Measurements from ENCODE around the gene VSTM2L.

The VSTM2L gene

GRCh38 chr20:37934634-37935375 is 31.9 kb downstream of the VSTM2L start:
- TF ChIP-seq CTCF (IDR thresholded peaks at IDR 0.05; ENCODE audit: poor library complexity, severe bottlenecking), result no peak
- Histone ChIP-seq H3K36me3 (ENCODE audit: low read depth) (no peaks in the 10 kb centered on the region), H3K4me3 (ENCODE audit: severe bottlenecking) (no peak overlapping the region), H3K27ac (ENCODE audit: poor library complexity, severe bottlenecking) (no peak overlapping the region), H3K4me1 (ENCODE audit: insufficient read depth, poor library complexity, severe bottlenecking) (no peaks in the 10 kb centered on the region), H3K9me3 (ENCODE audit: severe bottlenecking) (no peaks in the 10 kb centered on the region), H3K27me3 (ENCODE audit: insufficient read depth, poor library complexity, severe bottlenecking) (no peaks in the 10 kb centered on the region)
- no peak for DNase-seq (ENCODE audit: low spot score)
- ATAC-seq (ENCODE audit: low read depth), result no peak

- DNase-seq (ENCODE audit: low spot score) (no peak), ATAC-seq (ENCODE audit: low read depth) (no peak)
- Histone ChIP-seq H3K27me3 (ENCODE audit: insufficient read depth, poor library complexity, severe bottlenecking) (no peaks in the 10 kb centered on the region), H3K4me3 (ENCODE audit: severe bottlenecking) (no peak overlapping the region), H3K36me3 (ENCODE audit: low read depth) (no peaks in the 10 kb centered on the region), H3K27ac (ENCODE audit: poor library complexity, severe bottlenecking) (no peak overlapping the region), H3K9me3 (ENCODE audit: severe bottlenecking) (no peaks in the 10 kb centered on the region), H3K4me1 (ENCODE audit: insufficient read depth, poor library complexity, severe bottlenecking) (no peaks in the 10 kb centered on the region)
- no peak for TF ChIP-seq CTCF (IDR thresholded peaks at IDR 0.05; ENCODE audit: poor library complexity, severe bottlenecking)
Observed at GRCh38 chr20:37935435-37935834, 32.5 kb downstream of the VSTM2L start.

- DNase-seq (ENCODE audit: low spot score), result peak; percentile 73
- Histone ChIP-seq H3K4me3 (ENCODE audit: severe bottlenecking) (no peak overlapping the region), H3K27ac (ENCODE audit: poor library complexity, severe bottlenecking) (no peak overlapping the region), H3K36me3 (ENCODE audit: low read depth) (no peaks in the 10 kb centered on the region), H3K4me1 (ENCODE audit: insufficient read depth, poor library complexity, severe bottlenecking) (no peaks in the 10 kb centered on the region), H3K9me3 (ENCODE audit: severe bottlenecking) (no peaks in the 10 kb centered on the region), H3K27me3 (ENCODE audit: insufficient read depth, poor library complexity, severe bottlenecking) (no peaks in the 10 kb centered on the region)
- ATAC-seq (ENCODE audit: low read depth), result no peak
- no peak for TF ChIP-seq CTCF (IDR thresholded peaks at IDR 0.05; ENCODE audit: poor library complexity, severe bottlenecking)
Observed at GRCh38 chr20:37936041-37936440, 33.1 kb downstream of the VSTM2L start.

- no peak for TF ChIP-seq CTCF (IDR thresholded peaks at IDR 0.05; ENCODE audit: poor library complexity, severe bottlenecking)
- ATAC-seq (ENCODE audit: low read depth) (no peak), DNase-seq (ENCODE audit: low spot score) (peak; percentile 73)
- Histone ChIP-seq H3K36me3 (ENCODE audit: low read depth) (no peaks in the 10 kb centered on the region), H3K27me3 (ENCODE audit: insufficient read depth, poor library complexity, severe bottlenecking) (no peaks in the 10 kb centered on the region), H3K27ac (ENCODE audit: poor library complexity, severe bottlenecking) (no peak overlapping the region), H3K4me3 (ENCODE audit: severe bottlenecking) (no peak overlapping the region), H3K4me1 (ENCODE audit: insufficient read depth, poor library complexity, severe bottlenecking) (no peaks in the 10 kb centered on the region), H3K9me3 (ENCODE audit: severe bottlenecking) (no peaks in the 10 kb centered on the region)
Observed at GRCh38 chr20:37936451-37936850, 33.5 kb downstream of the VSTM2L start.

GRCh38 chr20:37937686-37938085 is 34.8 kb downstream of the VSTM2L start:
- no peaks in the 10 kb centered on the region for H3K9me3 ChIP-seq (ENCODE audit: severe bottlenecking)
- H3K27me3 ChIP-seq (ENCODE audit: insufficient read depth, poor library complexity, severe bottlenecking), result no peaks in the 10 kb centered on the region
- no peaks in the 10 kb centered on the region for H3K36me3 ChIP-seq (ENCODE audit: low read depth)
- no peak overlapping the region for H3K4me3 ChIP-seq (ENCODE audit: severe bottlenecking)
- DNase-seq (ENCODE audit: low spot score) (peak; percentile 72), ATAC-seq (ENCODE audit: low read depth) (no peak)
- no peak overlapping the region for H3K27ac ChIP-seq (ENCODE audit: poor library complexity, severe bottlenecking)
- H3K4me1 ChIP-seq (ENCODE audit: insufficient read depth, poor library complexity, severe bottlenecking), result no peaks in the 10 kb centered on the region
- no peak for TF ChIP-seq CTCF (IDR thresholded peaks at IDR 0.05; ENCODE audit: poor library complexity, severe bottlenecking)
